ENCODE data around the gene WASHC3.

The WASHC3 gene

GRCh38 chr12:102061560-102062418 is at the start of gene WASHC3:
Gene WASHC3, minus strand, starts transcription at chr12:102061991. Its CDS starts 29 bp downstream, at chr12:102061962.
- DNase-seq (ENCODE audit: extremely low spot score): peak; percentile 90
- POLR2A ChIA-PET: interaction anchor here (0.6 to 1.1 kb wide), 2 partner anchors 10 to 1722 kb away, joined by 3 read pairs; no protein-coding TSS in a partner anchor
- TF ChIP-seq CTCF (IDR thresholded peaks at IDR 0.05; ENCODE audit: control extremely low read depth, extremely low read depth, low read depth, missing control alignments): no peak
- CTCF ChIA-PET: interaction anchor here (0.7 to 1.4 kb wide), 5 partner anchors 9 to 707 kb away, joined by 3 to 4 read pairs (median 3); no protein-coding TSS in a partner anchor

GRCh38 chr12:102110782-102111181 is 49.0 kb upstream of the WASHC3 start:
- CTCF ChIA-PET: interaction anchor here (1.3 kb wide), 1 partner anchor 14 kb away, joined by 3 read pairs; no protein-coding TSS in a partner anchor
- POLR2A ChIA-PET: no interaction called here
- no peak for TF ChIP-seq CTCF (IDR thresholded peaks at IDR 0.05; ENCODE audit: control extremely low read depth, extremely low read depth, low read depth, missing control alignments)
- no peak for DNase-seq (ENCODE audit: extremely low spot score)

- TF ChIP-seq CTCF (IDR thresholded peaks at IDR 0.05; ENCODE audit: control extremely low read depth, extremely low read depth, low read depth, missing control alignments): no peak
- ChIA-PET POLR2A (no interaction called here), CTCF (interaction anchor here (1.0 to 1.5 kb wide), 2 partner anchors 8 to 9 kb away, joined by 3 to 5 read pairs; no protein-coding TSS in a partner anchor)
- DNase-seq (ENCODE audit: extremely low spot score): no peak
These were observed 46.2 kb upstream of the WASHC3 start for GRCh38 chr12:102107970-102108369.

GRCh38 chr12:102106905-102107304 is 45.1 kb upstream of the WASHC3 start:
- CTCF ChIA-PET: no interaction called here
- no peak for TF ChIP-seq CTCF (IDR thresholded peaks at IDR 0.05; ENCODE audit: control extremely low read depth, extremely low read depth, low read depth, missing control alignments)
- no peak for DNase-seq (ENCODE audit: extremely low spot score)
- POLR2A ChIA-PET: no interaction called here

- POLR2A ChIA-PET: no interaction called here
- no peak for TF ChIP-seq CTCF (IDR thresholded peaks at IDR 0.05; ENCODE audit: control extremely low read depth, extremely low read depth, low read depth, missing control alignments)
These were observed 35.1 kb upstream of the WASHC3 start for GRCh38 chr12:102096855-102097254.

GRCh38 chr12:102095677-102096263 is 34.0 kb upstream of the WASHC3 start:
- ChIA-PET CTCF (interaction anchor here (0.6 to 2.0 kb wide), 33 partner anchors 9 to 721 kb away, joined by 3 to 10 read pairs (median 4); partner anchors contain the start of genes IGF1, NUP37 and PARPBP), POLR2A (no interaction called here)
- no peak for DNase-seq (ENCODE audit: extremely low spot score)
- peak; percentile 65 for TF ChIP-seq CTCF (IDR thresholded peaks at IDR 0.05; ENCODE audit: control extremely low read depth, extremely low read depth, low read depth, missing control alignments)

More at GRCh38 chr12:102096855-102097254, 35.1 kb upstream of the WASHC3 start:
- CTCF ChIA-PET: interaction anchor here (0.7 to 1.8 kb wide), 14 partner anchors 8 to 678 kb away, joined by 3 to 10 read pairs (median 4); no protein-coding TSS in a partner anchor
- DNase-seq (ENCODE audit: extremely low spot score): no peak
